Measurements from ENCODE around the gene SFRP2.
A peak's percentile ranks its signal among the peaks of the same experiment; 100 is the strongest.

Gene SFRP2

DNA sequence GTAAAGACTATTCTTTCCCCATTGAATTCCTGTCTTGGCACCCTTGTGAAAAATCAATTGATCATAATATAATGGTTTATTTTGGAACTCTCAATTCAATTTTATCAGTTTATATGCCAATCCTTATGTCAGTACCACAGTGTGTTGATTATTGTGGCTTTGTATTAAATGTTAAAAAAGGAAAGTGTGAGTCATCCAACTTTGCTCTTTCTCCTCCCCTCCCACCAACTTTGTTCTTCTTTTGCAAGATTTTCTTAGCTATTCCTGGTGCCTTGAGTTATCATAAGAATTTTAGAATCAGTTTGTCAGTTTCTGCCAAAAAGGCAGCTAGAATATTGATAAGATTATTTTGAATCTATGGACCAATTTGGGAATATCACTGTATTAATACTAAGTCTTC, 17.8 kb downstream of the SFRP2 start:
- H3K4me1 ChIP-seq (ENCODE audit: control insufficient read depth, insufficient read depth, low read length, poor library complexity, severe bottlenecking): no peaks in the 10 kb centered on the region
- no peak overlapping the region for H3K4me3 ChIP-seq (ENCODE audit: extremely low read depth, insufficient read depth, low read length, poor library complexity, severe bottlenecking)
- no peaks in the 10 kb centered on the region for H3K36me3 ChIP-seq (ENCODE audit: control insufficient read depth, insufficient read depth, low read length)
- H3K9me3 ChIP-seq (ENCODE audit: control insufficient read depth, low read length): no peaks in the 10 kb centered on the region
- no peak overlapping the region for H3K27ac ChIP-seq (ENCODE audit: low read depth, low read length, severe bottlenecking)

DNA sequence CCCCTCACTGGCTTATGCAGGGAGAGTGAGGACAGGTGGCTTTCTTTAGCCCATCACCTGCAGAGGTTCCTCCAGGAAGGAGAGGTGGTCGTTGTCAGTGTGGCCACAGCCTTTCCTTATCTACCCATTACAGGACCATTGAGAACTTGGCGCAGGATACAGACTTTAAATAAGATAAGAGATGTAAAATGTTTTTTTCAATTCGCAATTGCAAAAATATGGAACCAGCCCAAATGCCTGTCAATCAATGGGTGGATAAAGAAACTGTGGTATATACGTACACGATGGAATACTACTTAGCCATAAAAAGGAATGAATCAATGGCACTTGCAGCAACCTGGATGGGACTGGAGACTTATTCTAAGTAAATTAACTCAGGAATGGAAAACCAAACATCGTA, 22.1 kb downstream of the SFRP2 start:
- Histone ChIP-seq H3K27ac (ENCODE audit: low read depth, low read length, severe bottlenecking) (no peak overlapping the region), H3K4me1 (ENCODE audit: control insufficient read depth, insufficient read depth, low read length, poor library complexity, severe bottlenecking) (no peaks in the 10 kb centered on the region), H3K4me3 (ENCODE audit: extremely low read depth, insufficient read depth, low read length, poor library complexity, severe bottlenecking) (no peak overlapping the region), H3K9me3 (ENCODE audit: control insufficient read depth, low read length) (no peaks in the 10 kb centered on the region), H3K36me3 (ENCODE audit: control insufficient read depth, insufficient read depth, low read length) (no peaks in the 10 kb centered on the region)
- WGBS, 2 experiments (ENCODE audit: insufficient coverage in 2 of 2): 94 to 97% methylated on average over 3 to 4 of the region's 6 CpGs

DNA sequence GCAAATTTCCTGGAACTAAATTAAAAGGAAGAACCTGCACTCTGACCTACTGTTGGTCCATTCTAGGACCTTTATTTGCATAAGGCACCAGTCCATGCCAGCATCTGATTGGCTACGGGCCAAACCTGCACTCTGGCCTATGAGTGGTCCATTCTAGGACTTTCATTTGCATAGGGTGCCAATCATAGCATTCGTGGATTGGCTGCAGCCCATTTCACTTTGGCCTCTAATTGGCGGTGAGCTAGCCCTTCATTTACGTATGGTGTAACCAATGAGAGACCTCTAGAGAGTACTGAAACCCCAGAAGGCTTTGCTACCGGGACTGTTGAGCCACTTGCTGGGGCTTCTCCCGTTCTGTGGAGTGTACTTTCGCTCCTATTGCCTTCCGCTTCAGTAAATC, 23.0 kb downstream of the SFRP2 start:
- no peaks in the 10 kb centered on the region for H3K9me3 ChIP-seq (ENCODE audit: control insufficient read depth, low read length)
- WGBS, 2 experiments (ENCODE audit: insufficient coverage in 2 of 2): 87 to 94% methylated on average over 6 to 8 of the region's 8 CpGs
- no peaks in the 10 kb centered on the region for H3K36me3 ChIP-seq (ENCODE audit: control insufficient read depth, insufficient read depth, low read length)
- no peaks in the 10 kb centered on the region for H3K4me1 ChIP-seq (ENCODE audit: control insufficient read depth, insufficient read depth, low read length, poor library complexity, severe bottlenecking)
- H3K27ac ChIP-seq (ENCODE audit: low read depth, low read length, severe bottlenecking): no peak overlapping the region
- H3K4me3 ChIP-seq (ENCODE audit: extremely low read depth, insufficient read depth, low read length, poor library complexity, severe bottlenecking): no peak overlapping the region

DNA sequence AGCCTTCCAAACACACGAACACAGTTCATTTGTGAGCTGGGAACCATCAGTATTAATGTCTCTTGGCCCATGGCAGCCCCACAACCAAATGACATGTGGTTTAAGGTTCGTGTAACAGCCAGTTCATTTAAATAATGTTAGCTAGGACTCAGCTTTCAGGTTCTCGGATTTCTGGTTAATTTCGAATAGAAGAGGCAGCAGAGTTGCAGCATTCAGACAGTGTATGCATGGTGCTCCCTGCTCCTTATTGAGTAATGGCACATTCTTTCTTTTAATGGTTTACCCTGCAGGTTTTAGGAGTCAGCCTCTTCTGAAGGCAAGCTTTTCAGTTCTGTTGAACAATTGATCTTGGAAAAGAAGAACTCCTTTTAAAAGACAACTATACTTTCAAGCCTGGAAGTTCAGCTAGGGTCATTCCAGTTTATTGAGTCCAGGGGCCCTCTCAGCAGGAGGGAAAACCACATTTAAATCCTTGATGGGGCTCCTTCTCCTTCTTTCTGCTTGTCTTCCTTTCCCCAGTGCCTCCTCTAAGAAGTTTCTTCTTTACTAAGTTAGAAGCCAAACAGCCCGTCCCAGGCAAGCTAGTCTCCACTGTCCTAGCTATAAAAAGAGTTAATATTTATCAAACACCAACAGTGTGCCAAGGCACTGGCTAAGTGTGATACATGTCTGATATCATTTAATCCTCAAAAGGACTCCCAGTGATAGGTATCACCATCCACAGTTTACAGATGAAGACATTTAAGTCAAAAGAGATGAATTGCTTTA, 24.1 kb downstream of the SFRP2 start:
- 68 to 80% methylated on average over 3 to 4 of the region's 5 CpGs for WGBS, 2 experiments (ENCODE audit: insufficient coverage in 2 of 2)
- no peak overlapping the region for H3K4me3 ChIP-seq (ENCODE audit: extremely low read depth, insufficient read depth, low read length, poor library complexity, severe bottlenecking)

DNA sequence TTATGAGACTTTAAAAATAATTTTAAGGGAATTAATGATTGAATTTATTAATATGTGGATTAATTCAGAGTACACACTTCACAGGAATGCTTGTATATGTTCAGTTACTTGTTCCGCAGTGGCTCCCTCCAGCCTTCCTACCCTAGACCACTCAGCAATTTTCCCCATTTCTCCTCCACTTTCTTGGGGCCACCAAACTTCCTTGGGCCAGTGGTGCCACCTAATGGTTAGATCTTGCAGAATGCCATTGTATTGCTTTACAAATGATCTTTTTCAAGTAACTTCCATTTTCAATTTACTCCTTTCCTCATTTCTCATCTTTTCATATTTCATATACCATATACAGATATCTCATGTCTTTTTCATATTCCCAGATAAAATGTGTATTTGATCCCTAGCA, 25.5 kb downstream of the SFRP2 start:
- Histone ChIP-seq H3K27ac (ENCODE audit: low read depth, low read length, severe bottlenecking) (no peak overlapping the region), H3K4me1 (ENCODE audit: control insufficient read depth, insufficient read depth, low read length, poor library complexity, severe bottlenecking) (no peaks in the 10 kb centered on the region), H3K9me3 (ENCODE audit: control insufficient read depth, low read length) (no peaks in the 10 kb centered on the region), H3K4me3 (ENCODE audit: extremely low read depth, insufficient read depth, low read length, poor library complexity, severe bottlenecking) (no peak overlapping the region), H3K36me3 (ENCODE audit: control insufficient read depth, insufficient read depth, low read length) (no peaks in the 10 kb centered on the region)
- 80 to 86% methylated on average over 1 of the region's 1 CpG for WGBS, 2 experiments (ENCODE audit: insufficient coverage in 2 of 2)

More for the DNA sequence above, 24.1 kb downstream of the SFRP2 start:
- Histone ChIP-seq H3K9me3 (ENCODE audit: control insufficient read depth, low read length) (no peaks in the 10 kb centered on the region), H3K27ac (ENCODE audit: low read depth, low read length, severe bottlenecking) (peak overlapping the region; percentile 43), H3K36me3 (ENCODE audit: control insufficient read depth, insufficient read depth, low read length) (no peaks in the 10 kb centered on the region), H3K4me1 (ENCODE audit: control insufficient read depth, insufficient read depth, low read length, poor library complexity, severe bottlenecking) (no peaks in the 10 kb centered on the region)

DNA sequence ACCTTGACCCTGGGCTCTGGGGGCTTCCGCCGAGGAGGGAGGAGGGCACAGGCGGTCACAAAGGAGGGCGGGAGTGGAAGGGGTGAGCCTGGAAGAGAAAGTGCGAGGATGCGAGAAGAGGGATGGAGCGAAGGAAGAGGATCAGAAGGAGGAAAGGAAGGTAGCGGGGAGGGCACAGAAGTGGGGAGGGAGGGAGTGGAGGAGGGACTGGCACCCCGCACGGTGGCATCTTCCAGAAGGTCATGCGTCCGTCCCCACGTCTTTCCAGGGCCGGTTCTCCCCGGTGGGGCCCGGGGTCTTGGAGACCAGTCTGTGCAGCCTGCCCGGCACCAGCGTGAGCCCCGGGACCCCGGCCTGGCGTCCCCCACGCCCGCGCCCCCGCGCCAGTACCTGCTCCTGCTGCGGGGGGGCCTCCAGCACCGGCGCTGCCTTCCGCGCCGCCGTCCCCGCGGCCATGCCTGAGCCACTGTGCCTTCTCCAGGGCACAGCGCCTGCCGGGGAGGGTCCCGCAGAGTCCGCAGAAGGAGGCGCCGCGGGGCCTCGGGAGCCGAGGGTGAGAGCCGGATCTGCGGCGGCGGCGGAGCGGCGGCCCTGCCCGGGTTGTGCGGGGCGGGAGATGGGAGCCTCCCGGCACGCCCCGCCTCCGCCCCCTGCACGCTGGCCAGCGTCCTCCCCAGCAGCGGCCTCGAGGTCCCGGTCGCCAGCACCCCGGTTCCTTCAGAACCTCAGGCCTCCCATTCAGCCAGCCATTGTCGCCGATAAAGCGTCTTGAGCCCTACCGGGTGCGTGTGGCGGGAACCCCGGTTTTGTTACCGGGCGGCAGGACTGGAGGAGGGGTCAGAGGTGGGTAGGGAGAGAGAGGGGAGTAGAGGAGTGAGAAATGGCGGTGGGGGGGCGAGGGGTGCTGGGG, 29.2 kb downstream of the SFRP2 start, which contains the start of gene RNF175:
Gene RNF175 (minus strand): TSS at position 618 of the 910 bp plus-strand sequence. CDS start 162 bp downstream, at position 456.
- no peak within 1 kb of the TSS for H3K27ac ChIP-seq (ENCODE audit: low read depth, low read length, severe bottlenecking)
- H3K36me3 ChIP-seq (ENCODE audit: control insufficient read depth, insufficient read depth, low read length): no peaks in the 10 kb centered on the region
- peak within 1 kb of the TSS; percentile 49 for H3K4me3 ChIP-seq (ENCODE audit: extremely low read depth, insufficient read depth, low read length, poor library complexity, severe bottlenecking)
- H3K9me3 ChIP-seq (ENCODE audit: control insufficient read depth, low read length): no peaks in the 10 kb centered on the region
- 1 to 2% methylated on average over 49 to 56 of the region's 76 CpGs for WGBS, 2 experiments (ENCODE audit: insufficient coverage in 2 of 2)
- no peaks in the 10 kb centered on the region for H3K4me1 ChIP-seq (ENCODE audit: control insufficient read depth, insufficient read depth, low read length, poor library complexity, severe bottlenecking)

DNA sequence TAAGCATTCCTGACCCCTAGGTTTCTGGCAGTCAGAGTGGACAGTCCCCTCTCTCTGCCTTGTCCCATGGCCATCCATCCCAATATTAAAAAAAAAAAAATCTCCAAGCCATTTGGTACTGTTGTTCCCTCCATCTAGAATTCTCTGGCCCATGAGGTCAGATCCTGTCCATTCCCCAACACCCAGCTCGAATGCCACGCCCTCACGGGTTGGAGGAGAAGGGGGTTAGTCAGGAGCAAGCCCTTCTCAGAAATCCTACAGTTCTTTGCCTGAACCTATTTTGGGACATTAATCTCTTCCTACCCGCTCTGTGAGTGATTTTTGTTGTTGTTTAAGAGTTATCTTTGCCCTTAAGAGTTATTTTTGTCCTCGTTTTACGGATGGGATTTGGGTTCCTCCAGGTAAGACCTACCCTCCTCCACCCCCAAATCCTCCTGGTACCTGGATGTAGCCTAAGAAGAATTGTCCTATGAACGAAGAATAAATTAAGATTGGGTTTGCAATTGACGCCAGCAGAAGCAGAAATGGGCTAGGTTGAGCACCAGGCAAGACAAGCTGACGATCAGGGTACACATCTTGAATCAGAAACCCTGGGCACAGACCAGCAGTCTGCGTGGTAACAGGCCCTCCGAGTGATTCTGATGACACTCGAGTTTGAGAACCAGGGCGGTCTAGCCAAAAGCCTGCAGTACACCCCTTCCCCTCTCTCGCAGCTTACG, 30.0 kb downstream of the SFRP2 start:
- Histone ChIP-seq H3K9me3 (ENCODE audit: control insufficient read depth, low read length) (no peaks in the 10 kb centered on the region), H3K27ac (ENCODE audit: low read depth, low read length, severe bottlenecking) (no peak overlapping the region), H3K36me3 (ENCODE audit: control insufficient read depth, insufficient read depth, low read length) (no peaks in the 10 kb centered on the region), H3K4me3 (ENCODE audit: extremely low read depth, insufficient read depth, low read length, poor library complexity, severe bottlenecking) (peak overlapping the region; percentile 49), H3K4me1 (ENCODE audit: control insufficient read depth, insufficient read depth, low read length, poor library complexity, severe bottlenecking) (no peaks in the 10 kb centered on the region)
- WGBS, 2 experiments (ENCODE audit: insufficient coverage in 2 of 2): 20 to 33% methylated on average over 3 to 6 of the region's 15 CpGs

DNA sequence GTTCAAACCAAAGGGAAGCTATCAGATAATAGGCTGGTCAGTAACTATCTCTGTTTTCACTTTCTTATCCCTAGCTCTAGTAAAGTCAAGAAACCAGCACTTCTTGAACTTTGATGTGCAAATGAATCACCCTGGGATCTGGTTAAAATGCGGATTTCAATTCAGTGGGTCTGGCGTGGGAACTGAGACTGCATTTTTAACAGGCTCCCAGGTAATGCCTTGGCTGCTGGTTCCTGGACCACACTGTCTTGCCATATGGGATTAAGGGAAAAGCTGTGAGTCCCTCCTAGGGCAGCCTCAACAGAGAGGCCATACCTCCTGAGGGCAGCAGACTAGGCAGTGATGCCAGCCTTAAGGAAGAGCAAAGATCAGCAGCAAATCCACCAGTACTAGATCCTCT, 30.7 kb downstream of the SFRP2 start:
- no peak overlapping the region for H3K4me3 ChIP-seq (ENCODE audit: extremely low read depth, insufficient read depth, low read length, poor library complexity, severe bottlenecking)
- no peak overlapping the region for H3K27ac ChIP-seq (ENCODE audit: low read depth, low read length, severe bottlenecking)

DNA sequence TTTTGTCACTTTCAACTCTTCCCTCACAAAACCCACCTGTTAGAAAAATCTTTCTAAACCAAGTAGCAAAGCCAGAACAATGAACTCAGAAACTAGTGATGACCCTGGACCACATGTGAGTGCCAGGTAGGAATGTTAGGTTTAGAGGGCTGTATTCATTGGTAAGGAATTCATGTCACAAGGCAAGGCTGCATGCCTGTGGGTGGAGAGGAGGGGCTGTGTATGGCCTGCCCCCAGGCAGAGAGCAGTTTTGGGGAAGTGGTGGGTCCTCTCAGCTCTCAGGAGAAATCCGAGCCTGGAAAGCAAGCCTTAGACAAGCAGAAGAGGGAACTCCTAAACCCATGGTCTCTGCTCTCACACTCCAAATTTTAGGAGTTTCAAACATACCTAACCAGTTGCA, 31.5 kb downstream of the SFRP2 start:
- Histone ChIP-seq H3K27ac (ENCODE audit: low read depth, low read length, severe bottlenecking) (no peak overlapping the region), H3K4me1 (ENCODE audit: control insufficient read depth, insufficient read depth, low read length, poor library complexity, severe bottlenecking) (no peaks in the 10 kb centered on the region), H3K36me3 (ENCODE audit: control insufficient read depth, insufficient read depth, low read length) (no peaks in the 10 kb centered on the region), H3K9me3 (ENCODE audit: control insufficient read depth, low read length) (no peaks in the 10 kb centered on the region), H3K4me3 (ENCODE audit: extremely low read depth, insufficient read depth, low read length, poor library complexity, severe bottlenecking) (no peak overlapping the region)
- WGBS, 2 experiments (ENCODE audit: insufficient coverage in 2 of 2): 60% methylated on average over 1 of the region's 1 CpG; no CpG with 5 or more reads in 1 of the 2 experiments

More for the DNA sequence above, 30.7 kb downstream of the SFRP2 start:
- no peaks in the 10 kb centered on the region for H3K36me3 ChIP-seq (ENCODE audit: control insufficient read depth, insufficient read depth, low read length)
- no peaks in the 10 kb centered on the region for H3K4me1 ChIP-seq (ENCODE audit: control insufficient read depth, insufficient read depth, low read length, poor library complexity, severe bottlenecking)
- H3K9me3 ChIP-seq (ENCODE audit: control insufficient read depth, low read length): no peaks in the 10 kb centered on the region
- 37 to 51% methylated on average over 2 of the region's 2 CpGs for WGBS, 2 experiments (ENCODE audit: insufficient coverage in 2 of 2)

DNA sequence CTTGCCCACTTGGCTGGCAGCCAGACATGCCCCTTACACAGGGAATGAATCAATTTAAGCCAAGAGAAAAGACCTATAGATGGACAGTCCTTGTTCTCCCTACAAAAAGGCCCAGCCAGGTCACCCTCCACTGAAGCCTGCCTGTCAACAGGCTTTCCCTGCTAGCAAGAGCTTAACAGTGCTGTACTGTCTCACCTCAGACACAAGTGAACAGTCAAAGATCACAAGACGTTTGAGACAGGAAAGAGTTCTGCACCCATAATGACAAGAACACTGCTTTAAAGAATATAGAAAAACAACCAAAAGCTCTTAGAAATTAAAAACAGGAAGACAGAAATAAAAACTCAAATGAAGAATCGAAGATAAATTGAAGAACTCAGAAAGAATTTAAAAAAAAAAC, 33.7 kb downstream of the SFRP2 start:
- no peak overlapping the region for H3K27ac ChIP-seq (ENCODE audit: low read depth, low read length, severe bottlenecking)
- no peaks in the 10 kb centered on the region for H3K4me1 ChIP-seq (ENCODE audit: control insufficient read depth, insufficient read depth, low read length, poor library complexity, severe bottlenecking)
- H3K9me3 ChIP-seq (ENCODE audit: control insufficient read depth, low read length): no peaks in the 10 kb centered on the region
- no peaks in the 10 kb centered on the region for H3K36me3 ChIP-seq (ENCODE audit: control insufficient read depth, insufficient read depth, low read length)
- H3K4me3 ChIP-seq (ENCODE audit: extremely low read depth, insufficient read depth, low read length, poor library complexity, severe bottlenecking): no peak overlapping the region
- WGBS, 2 experiments (ENCODE audit: insufficient coverage in 2 of 2): 100% methylated on average over 1 of the region's 2 CpGs; no CpG with 5 or more reads in 1 of the 2 experiments
